NCI-H345 treated with DMSO at 0.1 percent for 48 hours (cell line): ENCODE measurements around the gene CIB1.
"Not testable (repeated sequence)": the region's sequence is repeated elsewhere in the genome, so short reads cannot be mapped to it uniquely, and the experiment has no call there.

Experiments used
- DNase-seq: peaks from one replicate; lab custom pipeline; 2025; ENCODE audit not compliant: unreplicated experiment; lab: John Stamatoyannopoulos, UW

Gene CIB1

GRCh38 chr15:90233387-90234095, at the start of gene CIB1:
Gene CIB1, minus strand, starts transcription at chr15:90233941. Its CDS starts 56 bp downstream, at chr15:90233885.
- DNase-seq = peak; percentile 41

GRCh38 chr15:90281637-90282036, 47.9 kb upstream of the CIB1 start:
- not testable (repeated sequence) for DNase-seq

- DNase-seq = not testable (repeated sequence)
Observed at GRCh38 chr15:90280743-90281142, 47.0 kb upstream of the CIB1 start.

DNA sequence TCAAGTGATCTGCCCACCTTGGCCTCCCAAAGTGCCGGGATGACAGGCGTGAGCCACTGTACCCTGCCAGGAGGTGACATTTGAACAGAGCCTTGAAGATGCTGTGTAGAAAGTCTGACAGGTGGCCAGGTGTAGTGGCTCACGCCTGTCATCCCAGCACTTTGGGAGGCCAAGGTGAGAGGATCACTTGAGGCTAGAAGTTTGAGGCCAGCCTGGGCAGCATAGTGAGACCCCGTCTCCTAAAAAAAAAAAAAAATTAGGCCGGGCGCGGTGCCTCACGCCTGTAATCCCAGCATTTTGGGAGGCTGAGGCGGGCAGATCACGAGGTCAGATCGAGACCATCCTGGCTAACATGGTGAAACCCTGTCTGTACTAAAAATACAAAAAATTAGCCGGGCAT, 44.7 kb upstream of the CIB1 start:
- DNase-seq = not testable (repeated sequence)

GRCh38 chr15:90271459-90272166, 37.9 kb upstream of the CIB1 start:
- no peak for DNase-seq

- no peak for DNase-seq
Observed at GRCh38 chr15:90270502-90271150, 36.9 kb upstream of the CIB1 start.

GRCh38 chr15:90268415-90268814, 34.7 kb upstream of the CIB1 start:
- peak; percentile 25 for DNase-seq

GRCh38 chr15:90266485-90266884, 32.7 kb upstream of the CIB1 start:
- no peak for DNase-seq

- DNase-seq = peak; percentile 27
Observed at GRCh38 chr15:90266061-90266431, 32.3 kb upstream of the CIB1 start.

- DNase-seq = peak; percentile 75
Observed at GRCh38 chr15:90265271-90266060, 31.7 kb upstream of the CIB1 start, which contains the start of gene NGRN. Gene NGRN, plus strand, starts transcription at chr15:90265672. Its CDS starts 41 bp downstream, at chr15:90265713.

GRCh38 chr15:90264671-90265070, 30.9 kb upstream of the CIB1 start:
- no peak for DNase-seq

GRCh38 chr15:90262426-90262825, 28.7 kb upstream of the CIB1 start:
- DNase-seq = no peak

DNA sequence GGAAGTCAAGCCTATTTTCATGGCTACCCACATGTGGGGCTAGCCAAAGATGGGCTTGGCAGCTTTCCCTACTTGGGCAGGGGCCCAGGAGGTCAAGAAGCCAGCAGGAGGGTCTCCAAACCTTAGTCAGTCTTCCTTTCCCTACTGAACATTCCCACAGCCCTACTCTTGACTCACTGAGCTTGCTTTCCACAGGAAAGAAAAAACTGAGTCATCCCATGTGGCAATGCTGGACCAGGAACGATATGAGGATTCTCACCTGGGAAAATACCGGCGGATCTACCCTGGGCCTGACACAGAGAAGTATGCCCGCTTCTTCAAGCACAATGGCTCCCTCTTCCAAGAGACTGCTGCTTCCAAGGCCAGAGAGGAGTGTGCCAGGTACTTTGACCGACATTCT, 28.1 kb upstream of the CIB1 start:
- DNase-seq = no peak

- DNase-seq = not testable (repeated sequence)
Observed at GRCh38 chr15:90260731-90261130, 27.0 kb upstream of the CIB1 start.

DNA sequence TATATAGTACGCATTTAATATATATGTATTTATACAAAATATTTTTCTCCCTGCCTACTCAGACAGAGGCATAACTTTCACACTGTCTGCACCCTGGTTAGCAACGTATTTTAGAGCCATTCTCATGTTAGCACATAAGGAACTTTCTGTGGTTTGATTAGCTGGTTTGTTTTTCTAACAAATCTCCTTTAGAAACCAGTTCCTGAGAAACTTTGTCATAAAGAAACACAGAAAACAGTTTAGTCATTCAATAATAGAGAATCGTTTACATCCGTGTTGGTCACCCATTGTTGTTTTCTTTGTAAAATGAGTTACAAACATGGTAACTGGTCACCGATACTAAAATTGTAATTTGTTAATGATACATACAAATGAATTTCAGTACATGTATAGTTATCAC, 25.8 kb upstream of the CIB1 start:
- DNase-seq = no peak

GRCh38 chr15:90257776-90258175, 24.0 kb upstream of the CIB1 start:
- DNase-seq = no peak

DNA sequence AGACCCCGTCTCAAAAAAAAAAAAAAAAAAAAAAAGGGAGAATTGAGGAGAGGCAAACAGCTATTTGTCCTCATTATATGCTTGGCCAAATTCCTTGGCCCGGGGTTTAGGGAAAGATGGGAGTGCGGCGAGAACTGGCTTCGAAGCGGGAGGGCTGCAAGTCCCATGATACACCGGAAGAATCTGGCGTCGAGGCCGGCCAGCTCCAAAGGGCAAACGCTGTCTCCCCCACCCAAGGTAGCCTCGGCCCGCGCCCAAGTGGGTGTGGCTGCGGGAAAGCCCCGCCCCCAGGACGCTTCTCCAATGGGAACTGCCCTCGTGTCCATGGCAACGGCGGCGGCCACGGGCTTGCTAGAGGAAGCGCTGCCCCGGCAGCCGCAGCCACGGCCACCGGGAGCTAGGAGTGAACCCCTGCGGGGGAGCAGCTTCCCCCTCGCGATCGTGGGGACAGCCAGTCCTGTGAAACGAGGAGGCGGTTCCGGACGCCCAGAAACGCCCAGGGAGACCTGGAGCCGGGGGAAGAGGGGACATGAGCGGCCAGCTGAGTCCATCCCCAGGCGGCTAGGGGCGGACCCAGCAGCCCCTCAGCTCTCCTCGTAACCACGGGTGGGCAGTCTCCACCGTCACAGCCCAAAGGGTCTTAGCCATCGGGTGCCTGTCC, 15.6 kb upstream of the CIB1 start, which contains the start of gene TTLL13:
Gene TTLL13, plus strand, starts transcription at position 354 of the 661 bp plus-strand sequence. CDS start 1,075 bp downstream, outside the sequence.
- DNase-seq = peak; percentile 73

DNA sequence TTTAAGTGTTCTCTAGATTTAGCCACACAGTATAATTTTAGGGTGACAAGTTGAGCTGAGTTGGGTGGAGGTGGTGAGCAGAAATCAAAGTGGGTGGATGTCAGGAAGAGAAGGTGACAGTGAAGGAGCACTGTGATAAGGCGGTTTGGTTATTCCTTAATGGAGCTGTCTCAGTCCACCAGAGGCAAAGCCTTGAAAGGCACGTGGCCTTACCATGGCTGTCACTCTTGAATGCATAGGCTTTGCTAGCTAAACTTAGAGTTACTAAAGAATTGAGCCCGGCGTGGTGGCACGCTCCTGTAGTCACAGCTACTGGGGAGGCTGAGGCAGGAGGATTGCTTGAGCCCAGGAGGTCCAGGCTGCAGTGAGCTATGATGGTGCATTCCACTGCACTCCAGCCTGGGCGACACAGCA, 15.1 kb upstream of the CIB1 start:
- DNase-seq = no peak

GRCh38 chr15:90243943-90244639, 10.3 kb upstream of the CIB1 start:
- DNase-seq = no peak
